IMR-90 (cell line): ENCODE results near the gene PRAC2. TPM values are rescaled to one million over a fixed set of nuclear protein-coding genes. Genes with fewer than 3 reads are reported as not detected.

Experiments used
- ATAC-seq: fragments of 200-7000 bp; cut with Tn5 transposase; 2 replicates; pipeline ENCODE4 v1.9.1; 2020; ENCODE audit warnings: low read depth, mild to moderate bottlenecking, moderate library complexity
- BruUV-seq: library from RNA; stranded (reverse); fragments of 400-500 nt; replicated peaks from 2 replicates; lab custom pipeline; 2021; lab: Mats Ljungman, UMichigan
- CTCF ChIA-PET: fragments of 300-600 bp; formaldehyde crosslinking; extraction: SDS; loops from one replicate; lab custom pipeline; 2021; ENCODE audit warnings: antibody characterized with exemption; lab: Yijun Ruan, JAX
- POLR2A ChIA-PET: fragments of 300-600 bp; sonication (Branson Sonifier 250); formaldehyde crosslinking; loops from one replicate; lab custom pipeline; 2022; ENCODE audit warnings: antibody characterized with exemption; ENCODE audit not compliant: unreplicated experiment; lab: Charles Lee
- DNase-seq: peaks from one replicate; pipeline ENCODE4 v3.0.0; 2013
- H2AFZ ChIP-seq: replicated peaks from 2 replicates; pipeline ENCODE3; 2013; ENCODE audit warnings: low read length, mild to moderate bottlenecking; ENCODE audit not compliant: poor library complexity
- H2AK5ac ChIP-seq: 2 replicates; pipeline ENCODE4 v1.6.1; 2013; ENCODE audit warnings: low read depth, low read length, inconsistent platforms
- H2AK9ac ChIP-seq: replicated peaks from 2 replicates; pipeline ENCODE3; 2013; ENCODE audit warnings: mild to moderate bottlenecking, low read depth, low read length, moderate library complexity; ENCODE audit not compliant: poor library complexity
- H2BK120ac ChIP-seq: 2 replicates; pipeline ENCODE4 v1.6.1; 2013; ENCODE audit warnings: low read depth, low read length, inconsistent platforms
- H2BK15ac ChIP-seq: 3 replicates; pipeline ENCODE4 v1.6.1; 2013; ENCODE audit warnings: low read depth, low read length, inconsistent platforms
- H2BK20ac ChIP-seq: 2 replicates; pipeline ENCODE4 v1.6.1; 2013; ENCODE audit warnings: low read depth, mild to moderate bottlenecking, inconsistent platforms, low read length, moderate library complexity
- H2BK5ac ChIP-seq: 2 replicates; pipeline ENCODE4 v1.6.1; 2013; ENCODE audit warnings: mild to moderate bottlenecking, low read depth, low read length, inconsistent platforms; ENCODE audit not compliant: poor library complexity, severe bottlenecking
- H3K14ac ChIP-seq: replicated peaks from 2 replicates; pipeline ENCODE4 v1.6.1; 2013; ENCODE audit warnings: low read depth, low read length, inconsistent platforms
- H3K18ac ChIP-seq: 2 replicates; pipeline ENCODE4 v1.6.1; 2013; ENCODE audit warnings: low read depth, low read length, control low read depth
- H3K23ac ChIP-seq: 2 replicates; pipeline ENCODE4 v1.6.1; 2013; ENCODE audit warnings: low read depth, low read length, inconsistent platforms
- H3K27ac ChIP-seq: 2 replicates; pipeline ENCODE4 v1.5.1; 2013; ENCODE audit warnings: mild to moderate bottlenecking, control low read depth, low read length; ENCODE audit not compliant: insufficient read depth
- H3K27me3 ChIP-seq: 2 replicates; pipeline ENCODE4 v1.6.1; 2013; ENCODE audit warnings: low read length; ENCODE audit not compliant: control insufficient read depth, insufficient read depth
- H3K36me3 ChIP-seq: 2 replicates; pipeline ENCODE4 v1.6.1; 2013; ENCODE audit warnings: low read length, mixed read lengths; ENCODE audit not compliant: control insufficient read depth, insufficient read depth
- H3K4ac ChIP-seq: 2 replicates; pipeline ENCODE4 v1.6.1; 2013; ENCODE audit warnings: low read depth, low read length, inconsistent platforms
- H3K4me1 ChIP-seq: 2 replicates; pipeline ENCODE4 v1.6.1; 2013; ENCODE audit warnings: low read length, mixed read lengths; ENCODE audit not compliant: control insufficient read depth, insufficient read depth
- H3K4me2 ChIP-seq: 2 replicates; pipeline ENCODE4 v1.6.1; 2013; ENCODE audit warnings: low read depth, mild to moderate bottlenecking, control low read depth, low read length, moderate library complexity
- H3K4me3 ChIP-seq: 2 replicates; pipeline ENCODE4 v1.5.1; 2013; ENCODE audit warnings: low read depth, mild to moderate bottlenecking, control low read depth, low read length, moderate library complexity; ENCODE audit not compliant: insufficient read depth
- H3K56ac ChIP-seq: 2 replicates; pipeline ENCODE4 v1.6.1; 2013; ENCODE audit warnings: low read length, inconsistent platforms; ENCODE audit not compliant: insufficient read depth; ENCODE audit errors: extremely low read depth
- H3K79me1 ChIP-seq, 2 experiments: 2 replicates each; pipeline ENCODE4 v1.6.1; 2013; ENCODE audit warnings: low read length in 2 of 2, inconsistent platforms in 1 of 2, low read depth in 1 of 2
- H3K9ac ChIP-seq: 2 replicates; pipeline ENCODE4 v1.6.1; 2013; ENCODE audit warnings: low read depth, low read length, control low read depth
- H3K9me1 ChIP-seq: 2 replicates; pipeline ENCODE4 v1.6.1; 2013; ENCODE audit warnings: low read length, inconsistent platforms; ENCODE audit not compliant: insufficient read depth
- H3K9me3 ChIP-seq: 2 replicates; pipeline ENCODE4 v1.6.1; 2013; ENCODE audit warnings: low read length; ENCODE audit not compliant: control insufficient read depth, insufficient read depth
- H4K20me1 ChIP-seq: 2 replicates; pipeline ENCODE4 v1.6.1; 2013; ENCODE audit warnings: low read length, inconsistent platforms; ENCODE audit not compliant: insufficient read depth
- H4K5ac ChIP-seq: 2 replicates; pipeline ENCODE4 v1.6.1; 2013; ENCODE audit warnings: mild to moderate bottlenecking, low read depth, low read length, control low read depth
- H4K8ac ChIP-seq, 2 experiments: 2 replicates each; pipeline ENCODE4 v1.6.1; 2013; ENCODE audit warnings: low read depth in 2 of 2, low read length in 2 of 2, control low read depth in 1 of 2, inconsistent platforms in 1 of 2
- H4K91ac ChIP-seq: 2 replicates; pipeline ENCODE4 v1.6.1; 2013; ENCODE audit warnings: low read depth, low read length, inconsistent platforms; ENCODE audit not compliant: insufficient read depth
- BHLHE40 ChIP-seq: fragments of 150-350 bp; IDR thresholded peaks from 2 replicates; pipeline ENCODE4 v1.6.1; 2016; ENCODE audit warnings: mild to moderate bottlenecking, low read depth, low read length
- CHD1 ChIP-seq: IDR thresholded peaks from 2 replicates; pipeline ENCODE4 v1.6.1; 2012; ENCODE audit warnings: low read depth, low read length, improper control_type of control experiment
- FOS ChIP-seq: fragments of 150-350 bp; IDR thresholded peaks from 2 replicates; pipeline ENCODE4 v1.6.1; 2016; ENCODE audit warnings: low read depth, low read length
- MAFK ChIP-seq: IDR thresholded peaks from 2 replicates; pipeline ENCODE4 v1.6.1; 2012; ENCODE audit warnings: low read depth, low read length, improper control_type of control experiment
- MAZ ChIP-seq: IDR thresholded peaks from 2 replicates; pipeline ENCODE4 v1.6.1; 2012; ENCODE audit warnings: low read depth, mild to moderate bottlenecking, low read length, improper control_type of control experiment, moderate library complexity, borderline replicate concordance
- MXI1 ChIP-seq: IDR thresholded peaks from 2 replicates; pipeline ENCODE4 v1.6.1; 2012; ENCODE audit warnings: low read depth, mild to moderate bottlenecking, low read length, moderate library complexity, borderline replicate concordance
- NFE2L2 ChIP-seq: fragments of 150-350 bp; IDR thresholded peaks from 2 replicates; pipeline ENCODE4 v1.6.1; 2016; ENCODE audit warnings: low read depth, mild to moderate bottlenecking, low read length
- POLR2A ChIP-seq: IDR thresholded peaks from 2 replicates; pipeline ENCODE4 v1.6.1; 2012; ENCODE audit warnings: mild to moderate bottlenecking, low read depth, low read length
- RAD21 ChIP-seq: IDR thresholded peaks from 2 replicates; pipeline ENCODE4 v1.6.1; 2012; ENCODE audit warnings: low read length, improper control_type of control experiment
- RCOR1 ChIP-seq: IDR thresholded peaks from 2 replicates; pipeline ENCODE4 v1.6.1; 2012; ENCODE audit warnings: mild to moderate bottlenecking, low read length, improper control_type of control experiment; ENCODE audit not compliant: insufficient replicate concordance
- SMC3 ChIP-seq: fragments of 150-350 bp; IDR thresholded peaks from 2 replicates; pipeline ENCODE4 v1.6.1; 2016; ENCODE audit warnings: low read depth, mild to moderate bottlenecking, antibody characterized with exemption, low read length, moderate library complexity
- USF2 ChIP-seq: fragments of 150-350 bp; IDR thresholded peaks from 2 replicates; pipeline ENCODE4 v1.6.1; 2017; ENCODE audit warnings: mild to moderate bottlenecking, antibody characterized with exemption, low read length, low read depth
- WGBS, 2 experiments: methylation state at CpG; one replicate each; pipeline versions ENCODE4 v1.1.5 to v1.1.7; 2013; ENCODE audit warnings: missing lambda C conversion rate in 2 of 2; ENCODE audit not compliant: insufficient read length in 1 of 2; ENCODE audit errors: extremely low coverage in 2 of 2; 5-methylcytosine and 5-hydroxymethylcytosine counted together
- dilution Hi-C: fragments of 300-500 bp; cut with HindIII; formaldehyde crosslinking; loops from one replicate; pipeline ENCODE4 v1.14.3; 2018; ENCODE audit warnings: low sequenced_read_pairs; ENCODE audit not compliant: unreplicated experiment
- in situ Hi-C: fragments of 300-500 bp; cut with MboI; formaldehyde crosslinking; loops from 3 replicates; pipeline ENCODE4 v1.14.3; 2019; ENCODE audit warnings: low sequenced_read_pairs, inconsistent platforms, mixed read lengths
- intact Hi-C: fragments of 100-400 bp; cut with micrococcal nuclease; formaldehyde crosslinking; loops from 2 replicates; pipeline ENCODE4 v1.10.0; 2022
- polyA plus RNA-seq, 3 experiments: library from polyadenylated mRNA; depleted of rRNA; stranded (reverse); fragments of >200 nt; gene quantifications; 2 replicates each; pipeline ENCODE4 v1.2.3, GENCODE V29; 2012; ENCODE audit warnings: low replicate concordance in 1 of 3
- total RNA-seq: library from RNA; depleted of rRNA; stranded (reverse); fragments of >200 nt; gene quantifications from 2 replicates; pipeline ENCODE4 v1.2.3, GENCODE V29; 2012
- TF ChIP-seq, protein P1 (sequence below): fragments of 150-350 bp; IDR thresholded peaks from 2 replicates; pipeline ENCODE4 v1.6.1; 2016; ENCODE audit warnings: low read depth, mild to moderate bottlenecking, low read length, moderate library complexity, borderline replicate concordance
- TF ChIP-seq, protein P2 (sequence below): conservative IDR thresholded peaks from 2 replicates; pipeline ENCODE4 v1.5.1; 2012; ENCODE audit warnings: mild to moderate bottlenecking, low read depth, low read length, improper control_type of control experiment

PRAC2 gene
- total and polyA plus RNA-seq, 2 of the 4 experiments (the other 2 are of a cell fraction): not detected

GRCh38 chr17:48678141-48678971, 44.6 kb upstream of the PRAC2 start:
- H4K20me1 ChIP-seq: no peaks in the 10 kb centered on the region
- dilution Hi-C loops: no loop called here
- peak overlapping the region; percentile 7 for H2AFZ ChIP-seq
- no peak overlapping the region for H3K23ac ChIP-seq
- H3K9me3 ChIP-seq: no peaks in the 10 kb centered on the region
- H4K8ac ChIP-seq: no peak overlapping the region
- intact Hi-C loops: loop anchor here (1.0 kb wide), 2 partner anchors 113 to 201 kb away; no protein-coding TSS in a partner anchor
- no peak overlapping the region for H2AK5ac ChIP-seq
- H3K36me3 ChIP-seq: no peaks in the 10 kb centered on the region
- no peak overlapping the region for H2AK9ac ChIP-seq
- peak; percentile 98 for ATAC-seq
- no peak overlapping the region for H3K14ac ChIP-seq
- POLR2A ChIA-PET: no interaction called here
- no peak overlapping the region for H2BK120ac ChIP-seq
- no peak overlapping the region for H2BK15ac ChIP-seq
- H2BK20ac ChIP-seq: no peak overlapping the region
- H3K4ac ChIP-seq: no peak overlapping the region
- DNase-seq: peak; percentile 19
- in situ Hi-C loops: loop anchor here (5.0 kb wide), 1 partner anchor 199 kb away; no protein-coding TSS in a partner anchor
- H3K18ac ChIP-seq: peak overlapping the region; percentile 4; the same call in 1 of the 2 replicates
- WGBS, 2 experiments: 12% methylated on average over 25 of the region's 41 CpGs; no CpG with 5 or more reads in 1 of the 2 experiments
- CTCF ChIA-PET: interaction anchor here (0.6 to 2.4 kb wide), 19 partner anchors 10 to 593 kb away, joined by 3 to 14 read pairs (median 3); no protein-coding TSS in a partner anchor
- H3K27ac ChIP-seq: no peak overlapping the region
- no peak overlapping the region for H4K5ac ChIP-seq
- H4K91ac ChIP-seq: no peak overlapping the region
- no peak overlapping the region for H3K4me3 ChIP-seq
- BruUV-seq: no TSS peak
- peak overlapping the region; percentile 59 for H3K4me2 ChIP-seq
- H3K4me1 ChIP-seq: no peaks in the 10 kb centered on the region
- no peaks in the 10 kb centered on the region for H3K9me1 ChIP-seq
- no peaks in the 10 kb centered on the region for H3K79me1 ChIP-seq
- H2BK5ac ChIP-seq: no peak overlapping the region
- no peak overlapping the region for H3K9ac ChIP-seq
- peaks cover 49% of the 10 kb centered on the region for H3K27me3 ChIP-seq
- no peak overlapping the region for H3K56ac ChIP-seq
- TF ChIP-seq FOS (no peak), POLR2A (no peak), RCOR1 (no peak), MXI1 (no peak), CHD1 (no peak), MAZ (0 out of 2 replicates have a peak, but pooled peaks have one; percentile 29), USF2 (no peak), SMC3 (peak; percentile 55), BHLHE40 (no peak), NFE2L2 (no peak), MAFK (no peak), RAD21 (peak; percentile 76)
- TF ChIP-seq, protein P1, sequence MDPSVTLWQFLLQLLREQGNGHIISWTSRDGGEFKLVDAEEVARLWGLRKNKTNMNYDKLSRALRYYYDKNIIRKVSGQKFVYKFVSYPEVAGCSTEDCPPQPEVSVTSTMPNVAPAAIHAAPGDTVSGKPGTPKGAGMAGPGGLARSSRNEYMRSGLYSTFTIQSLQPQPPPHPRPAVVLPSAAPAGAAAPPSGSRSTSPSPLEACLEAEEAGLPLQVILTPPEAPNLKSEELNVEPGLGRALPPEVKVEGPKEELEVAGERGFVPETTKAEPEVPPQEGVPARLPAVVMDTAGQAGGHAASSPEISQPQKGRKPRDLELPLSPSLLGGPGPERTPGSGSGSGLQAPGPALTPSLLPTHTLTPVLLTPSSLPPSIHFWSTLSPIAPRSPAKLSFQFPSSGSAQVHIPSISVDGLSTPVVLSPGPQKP: no peak
- TF ChIP-seq, protein P2, sequence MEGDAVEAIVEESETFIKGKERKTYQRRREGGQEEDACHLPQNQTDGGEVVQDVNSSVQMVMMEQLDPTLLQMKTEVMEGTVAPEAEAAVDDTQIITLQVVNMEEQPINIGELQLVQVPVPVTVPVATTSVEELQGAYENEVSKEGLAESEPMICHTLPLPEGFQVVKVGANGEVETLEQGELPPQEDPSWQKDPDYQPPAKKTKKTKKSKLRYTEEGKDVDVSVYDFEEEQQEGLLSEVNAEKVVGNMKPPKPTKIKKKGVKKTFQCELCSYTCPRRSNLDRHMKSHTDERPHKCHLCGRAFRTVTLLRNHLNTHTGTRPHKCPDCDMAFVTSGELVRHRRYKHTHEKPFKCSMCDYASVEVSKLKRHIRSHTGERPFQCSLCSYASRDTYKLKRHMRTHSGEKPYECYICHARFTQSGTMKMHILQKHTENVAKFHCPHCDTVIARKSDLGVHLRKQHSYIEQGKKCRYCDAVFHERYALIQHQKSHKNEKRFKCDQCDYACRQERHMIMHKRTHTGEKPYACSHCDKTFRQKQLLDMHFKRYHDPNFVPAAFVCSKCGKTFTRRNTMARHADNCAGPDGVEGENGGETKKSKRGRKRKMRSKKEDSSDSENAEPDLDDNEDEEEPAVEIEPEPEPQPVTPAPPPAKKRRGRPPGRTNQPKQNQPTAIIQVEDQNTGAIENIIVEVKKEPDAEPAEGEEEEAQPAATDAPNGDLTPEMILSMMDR: peak; percentile 89
